DOHH2 (cell line): Measurements from ENCODE around the gene GATAD1.

Experiments
- CTCF ChIP-seq: fragments of 200-600 bp; sonication (generic); IDR thresholded peaks from one replicate; pipeline ENCODE4 v1.5.1; 2014; ENCODE audit warnings: antibody characterized with exemption, mild to moderate bottlenecking, low read depth, low read length; ENCODE audit not compliant: poor library complexity, severe bottlenecking
- EZH2phosphoT487 ChIP-seq: fragments of 200-600 bp; sonication (generic); IDR thresholded peaks from 2 replicates; pipeline ENCODE4 v1.6.1; 2017; ENCODE audit warnings: borderline replicate concordance, mild to moderate bottlenecking, antibody characterized with exemption, low read length, moderate library complexity, mixed read lengths

GRCh38 chr7:92446869-92447344 is 375 bp upstream of the GATAD1 start:
- TF ChIP-seq CTCF (no peak), EZH2phosphoT487 (no peak)
